SW 1271 (cell line): ENCODE data around the gene SCAF1.

Source experiments
- DNase-seq, 2 experiments: peaks; one replicate each; lab custom pipeline; 2025; lab: John Stamatoyannopoulos, UW

Gene SCAF1

DNA sequence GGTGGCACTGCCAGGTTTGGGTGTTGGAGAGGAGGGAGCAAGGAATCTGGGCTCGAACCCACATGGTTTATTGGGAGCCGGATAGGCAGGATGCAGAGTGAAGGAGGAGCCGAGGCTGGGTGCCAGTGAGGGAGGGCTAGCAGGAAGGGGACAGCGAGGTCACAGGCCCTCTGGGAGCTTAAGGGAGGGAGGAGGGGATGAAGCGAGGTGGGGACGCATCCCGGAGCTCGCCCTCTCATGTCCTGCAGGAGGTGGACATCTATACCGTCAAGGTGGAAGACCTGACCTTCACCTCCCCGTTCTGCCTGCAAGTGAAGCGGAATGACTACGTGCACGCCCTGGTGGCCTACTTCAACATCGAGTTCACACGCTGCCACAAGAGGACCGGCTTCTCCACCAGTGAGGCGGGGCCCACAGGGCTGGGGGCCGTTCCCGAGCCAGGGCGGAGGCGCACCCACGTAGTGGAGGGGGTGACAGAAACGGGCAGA lies 43.9 kb downstream of the SCAF1 start:
- no peak for DNase-seq

DNA sequence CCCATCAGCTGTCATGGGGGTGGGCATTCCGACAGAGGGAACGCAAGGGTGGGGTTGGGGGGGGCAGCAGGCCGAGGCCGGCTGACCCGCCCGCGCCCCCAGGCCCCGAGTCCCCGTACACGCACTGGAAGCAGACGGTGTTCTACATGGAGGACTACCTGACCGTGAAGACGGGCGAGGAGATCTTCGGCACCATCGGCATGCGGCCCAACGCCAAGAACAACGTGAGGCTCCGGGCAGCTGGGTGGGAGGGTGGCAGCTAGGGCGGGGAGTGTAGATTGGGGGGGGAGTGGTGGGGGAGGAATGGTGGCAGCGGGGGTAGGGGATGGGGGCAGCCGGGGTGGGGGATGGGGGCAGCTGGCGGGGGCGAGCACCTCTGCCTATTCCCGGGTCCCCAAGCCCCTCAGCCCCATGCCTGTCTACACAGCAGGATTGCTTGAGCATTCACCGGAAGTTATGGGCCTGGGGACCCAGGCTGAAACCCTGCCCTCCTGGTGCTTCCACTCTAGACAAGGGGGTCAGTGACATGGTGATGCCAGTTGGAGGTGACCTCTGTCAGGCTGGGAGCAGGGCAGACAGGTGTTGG lies 44.6 kb downstream of the SCAF1 start:
- no peak for DNase-seq

DNA sequence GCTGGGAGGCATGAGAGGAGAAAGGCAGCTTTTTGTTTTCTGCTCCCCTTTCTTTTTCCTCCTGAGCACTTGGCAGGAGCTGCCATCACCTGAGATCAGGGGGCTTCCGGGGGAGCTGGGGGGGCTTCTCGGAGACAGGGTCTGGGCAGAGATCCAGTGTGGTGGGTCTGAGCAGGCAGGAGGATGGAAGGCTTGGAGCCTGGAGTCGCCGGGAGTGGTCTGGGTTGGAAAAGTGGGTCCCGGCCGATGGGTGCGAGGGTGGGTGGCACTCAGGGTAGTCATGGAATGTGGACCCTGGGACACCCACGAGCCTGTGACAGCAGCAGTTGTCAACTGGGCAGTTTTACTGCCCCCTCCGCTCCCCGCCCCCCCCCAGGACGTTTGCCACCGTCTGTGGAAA lies 45.1 kb downstream of the SCAF1 start:
- no peak for DNase-seq

DNA sequence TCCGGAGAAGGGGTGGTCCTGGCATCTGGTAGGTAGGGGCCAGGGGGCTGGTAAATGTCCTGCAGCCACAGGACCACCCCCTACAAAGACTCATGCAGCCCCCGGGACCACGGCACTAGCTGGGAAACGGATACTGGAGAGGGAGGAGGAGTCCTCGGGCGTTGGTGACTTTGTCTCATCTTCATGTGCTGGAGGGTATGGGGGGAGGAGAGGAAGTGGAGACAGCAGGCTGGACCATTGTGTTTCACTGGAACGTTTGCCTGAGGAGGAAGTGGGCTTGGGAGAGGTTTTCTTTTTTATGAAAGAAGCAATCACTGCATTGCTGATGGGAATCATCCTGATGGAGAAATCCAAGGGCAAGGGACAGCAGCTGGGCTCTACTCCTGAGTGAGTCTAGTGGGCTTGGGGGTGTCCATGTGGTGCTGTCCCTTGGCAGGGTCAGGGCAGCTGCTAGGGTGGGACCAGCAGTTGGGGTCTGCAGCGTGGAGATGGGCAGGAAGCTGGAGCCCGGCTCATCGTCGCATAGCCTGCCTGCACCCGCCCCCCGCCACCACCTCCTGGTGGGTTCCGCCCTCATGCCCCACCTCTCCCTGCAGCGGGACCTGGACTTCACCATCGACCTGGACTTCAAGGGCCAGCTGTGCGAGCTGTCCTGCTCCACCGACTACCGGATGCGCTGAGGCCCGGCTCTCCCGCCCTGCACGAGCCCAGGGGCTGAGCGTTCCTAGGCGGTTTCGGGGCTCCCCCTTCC lies 45.7 kb downstream of the SCAF1 start:
- DNase-seq = peak in 1 of 2 experiments; percentile 12

DNA sequence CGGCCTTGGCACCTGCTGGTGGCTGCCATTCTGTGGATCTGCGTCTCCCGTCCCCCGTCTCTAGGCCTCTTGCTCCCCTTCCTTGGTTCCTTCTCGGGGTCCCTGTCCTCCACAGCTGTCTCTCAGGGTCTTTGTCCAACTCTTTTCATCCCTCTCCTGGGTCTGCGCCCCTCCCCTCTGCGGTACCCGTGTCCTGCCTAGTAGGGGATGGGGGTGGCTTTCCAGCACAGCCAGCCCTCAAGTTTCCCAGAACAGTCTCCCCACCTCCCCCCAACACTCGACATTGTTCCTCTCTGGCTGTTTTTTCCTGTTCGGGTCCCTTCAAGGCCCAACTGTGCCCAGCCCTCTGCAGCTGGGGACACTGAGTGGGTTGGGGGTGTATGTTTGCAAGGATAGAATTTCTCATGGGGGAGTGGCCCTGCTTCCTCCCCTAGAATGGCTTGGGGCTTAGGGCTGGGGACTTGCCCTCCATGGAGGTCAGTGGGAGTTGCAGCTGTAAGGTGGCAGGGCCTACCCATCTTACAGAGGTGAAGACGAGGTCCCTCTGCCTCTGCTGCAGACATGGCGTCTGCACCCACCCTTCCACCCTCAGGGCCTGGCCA lies 46.6 kb downstream of the SCAF1 start:
- no peak for DNase-seq

DNA sequence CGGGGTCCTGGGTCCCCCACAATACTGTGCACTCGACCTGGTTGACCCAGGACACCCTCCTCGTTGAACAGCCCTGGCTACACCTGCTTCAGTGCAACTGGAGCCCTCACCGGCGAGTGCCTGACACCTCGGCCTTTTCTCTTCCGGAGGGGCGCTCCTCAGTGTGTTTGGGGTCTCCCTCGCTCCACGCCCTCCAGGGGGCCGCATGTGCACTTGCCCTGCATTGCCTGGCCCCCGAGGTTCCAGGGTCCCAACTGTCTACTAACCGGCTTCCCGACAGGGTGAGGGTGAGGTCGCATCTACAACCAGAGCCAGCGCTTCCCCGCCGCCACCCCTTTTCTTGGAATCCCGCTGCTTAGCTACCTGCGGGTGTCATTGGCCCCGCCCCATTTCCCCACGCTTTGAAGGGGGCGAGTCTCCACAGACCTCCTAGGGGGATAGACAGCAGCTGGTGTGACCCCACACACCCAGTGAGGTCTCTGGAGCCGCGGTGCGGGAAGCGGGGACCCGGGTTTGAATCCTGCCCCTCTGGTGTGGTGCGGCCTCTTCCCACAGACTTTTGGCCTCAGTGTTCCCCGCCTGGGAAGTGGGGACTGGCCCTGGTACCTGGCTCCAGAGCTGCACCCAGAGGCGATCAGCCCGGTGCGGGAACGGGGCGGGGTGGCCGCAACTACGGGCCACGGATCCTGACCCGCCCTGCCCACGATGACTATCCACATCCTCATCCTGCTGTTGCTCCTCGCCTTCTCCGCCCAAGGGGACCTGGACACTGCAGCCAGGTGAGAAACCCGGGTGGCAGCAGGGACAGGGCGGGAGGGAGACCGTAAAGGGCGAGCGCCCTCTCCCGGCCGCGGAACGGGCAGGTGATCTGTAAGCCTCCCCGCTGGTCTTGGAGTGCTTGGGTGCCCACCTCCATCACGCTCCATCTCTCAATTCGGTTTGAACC lies 47.4 kb downstream of the SCAF1 start, which contains the start of gene ADM5:
ADM5 (plus strand) TSS at position 462 of the 946 bp plus-strand sequence; CDS start at position 706, 244 bp downstream.
- DNase-seq = no peak

DNA sequence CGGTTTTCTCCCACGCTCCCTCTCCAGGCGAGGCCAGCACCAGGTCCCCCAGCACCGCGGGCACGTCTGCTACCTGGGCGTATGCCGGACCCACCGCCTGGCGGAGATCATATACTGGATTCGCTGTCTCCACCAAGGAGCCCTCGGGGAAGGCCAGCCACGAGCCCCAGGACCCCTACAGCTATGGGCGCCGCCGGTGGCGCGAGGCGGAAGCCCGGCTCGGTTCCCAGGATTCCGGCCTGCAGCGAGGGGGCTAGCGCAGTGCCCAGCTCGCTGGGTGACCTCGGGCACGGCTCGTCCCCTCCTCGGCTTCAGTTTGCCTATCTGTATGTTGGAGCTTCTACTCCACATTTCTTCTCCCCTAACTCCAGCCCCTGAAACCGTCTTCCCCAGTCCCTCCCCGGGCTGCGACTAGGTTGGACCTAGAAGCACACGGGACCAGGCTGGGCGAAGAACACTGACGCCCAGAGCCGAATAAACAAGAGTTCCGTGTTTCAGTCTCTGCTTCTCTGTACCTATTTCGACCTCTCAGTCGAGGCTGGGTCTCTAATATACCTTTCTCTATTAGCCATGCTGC lies 48.2 kb downstream of the SCAF1 start:
- no peak for DNase-seq

DNA sequence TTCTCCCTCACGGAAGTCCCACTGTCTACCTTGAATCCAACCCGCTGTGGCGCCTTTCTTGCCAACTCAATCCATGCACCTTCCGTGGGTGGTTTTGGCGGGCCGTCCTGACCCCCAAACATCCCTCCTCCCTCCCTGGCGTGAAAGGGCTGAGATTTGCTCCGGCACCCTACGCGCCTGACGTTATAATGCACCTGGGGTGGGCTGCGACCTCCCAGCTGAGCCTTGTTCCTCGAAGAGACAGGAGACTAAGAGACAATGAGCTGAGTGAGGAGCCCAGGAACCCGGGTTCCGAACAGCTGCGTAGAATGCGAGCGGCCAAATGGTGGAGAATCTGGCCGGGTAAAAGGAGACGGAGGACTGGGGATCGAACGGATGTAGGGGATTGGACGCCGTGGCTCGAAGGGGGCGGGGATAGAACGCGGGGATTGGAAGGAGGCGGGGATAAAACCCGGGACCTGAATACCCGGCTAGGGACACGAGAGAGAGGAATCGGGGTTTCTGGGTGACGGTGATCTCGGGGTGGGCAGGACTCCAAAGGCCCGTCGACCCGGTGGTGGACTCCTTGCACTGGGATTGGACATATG lies 48.7 kb downstream of the SCAF1 start, which contains the start of gene CPT1C:
CPT1C (plus strand) TSS at position 461 of the 587 bp plus-strand sequence. CDS start 1,137 bp downstream, outside the sequence.
- no peak for DNase-seq

DNA sequence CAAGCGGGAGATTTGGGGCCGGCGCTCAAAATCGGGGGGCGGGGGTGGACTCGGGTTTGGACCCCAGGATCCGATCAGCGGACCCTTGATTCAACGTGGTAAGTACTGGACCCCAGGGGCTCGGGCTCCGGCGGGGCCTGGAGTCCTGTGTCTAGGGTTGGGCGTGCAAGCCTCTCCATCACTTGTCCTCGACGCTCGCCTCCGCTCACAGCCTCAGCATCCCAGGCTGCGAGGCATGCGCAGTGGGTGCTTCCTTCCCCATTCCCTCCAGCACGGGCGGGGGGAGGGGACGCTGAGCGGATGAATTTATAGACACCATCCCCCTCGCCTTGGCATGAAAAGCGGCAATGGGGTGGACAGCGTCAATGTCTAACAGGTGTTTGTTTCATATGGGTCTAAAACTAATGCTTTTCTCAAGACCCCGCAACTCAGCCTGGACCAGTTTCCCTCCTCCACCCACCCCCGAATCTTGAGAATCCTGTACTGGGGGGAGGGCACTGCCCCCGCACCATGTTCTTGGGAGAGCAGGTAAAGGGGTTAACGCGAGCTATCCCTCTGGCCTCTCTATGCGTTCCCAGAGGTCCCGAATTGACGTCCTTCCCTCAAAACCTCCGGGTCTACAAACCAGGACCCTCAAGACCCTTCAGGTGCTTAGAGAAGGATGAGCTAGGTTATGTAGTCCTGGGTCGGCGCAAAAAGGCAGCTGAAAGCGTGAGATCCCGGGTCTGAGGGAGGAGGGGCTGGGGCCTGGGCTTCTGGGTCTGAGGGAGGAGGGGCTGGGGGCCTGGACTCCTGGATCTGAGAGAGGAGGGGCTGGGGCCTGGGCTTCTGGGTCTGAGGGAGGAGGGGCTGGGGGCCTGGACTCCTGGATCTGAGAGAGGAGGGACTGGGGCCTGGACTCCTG lies 49.5 kb downstream of the SCAF1 start:
- DNase-seq = no peak

DNA sequence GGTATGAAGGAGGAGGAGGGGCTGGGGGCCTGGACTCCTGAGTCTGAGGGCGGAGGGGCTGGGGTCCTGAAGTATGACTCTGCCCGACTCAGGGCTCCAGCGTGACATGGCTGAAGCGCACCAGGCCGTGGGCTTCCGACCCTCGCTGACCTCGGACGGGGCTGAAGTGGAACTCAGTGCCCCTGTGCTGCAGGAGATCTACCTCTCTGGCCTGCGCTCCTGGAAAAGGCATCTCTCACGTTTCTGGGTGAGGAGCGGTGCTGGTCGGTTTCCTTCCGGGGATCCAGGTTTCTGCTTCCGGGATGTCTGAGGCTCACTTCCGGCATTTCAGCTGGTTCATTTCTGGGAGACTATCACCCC lies 50.1 kb downstream of the SCAF1 start:
- no peak for DNase-seq

DNA sequence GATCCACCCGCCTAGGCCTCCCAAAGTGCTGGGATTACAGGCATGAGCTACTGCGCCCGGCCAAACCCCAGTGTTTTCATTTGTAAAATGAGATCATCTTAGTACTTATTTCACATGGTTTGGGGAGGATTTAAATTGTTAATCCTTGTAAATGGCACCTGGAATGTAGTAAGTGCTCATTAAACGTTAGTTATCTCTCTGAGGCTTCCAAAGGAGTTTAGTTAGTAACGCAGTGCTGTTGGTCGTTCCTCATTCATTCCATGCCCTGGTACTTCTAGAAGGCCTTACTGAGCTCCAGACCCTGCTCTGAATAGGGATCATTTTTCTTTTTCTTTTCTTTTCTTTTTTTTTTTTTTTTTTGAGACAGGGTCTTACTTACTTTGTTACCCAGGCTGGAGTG lies 54.1 kb downstream of the SCAF1 start:
- no peak for DNase-seq

DNA sequence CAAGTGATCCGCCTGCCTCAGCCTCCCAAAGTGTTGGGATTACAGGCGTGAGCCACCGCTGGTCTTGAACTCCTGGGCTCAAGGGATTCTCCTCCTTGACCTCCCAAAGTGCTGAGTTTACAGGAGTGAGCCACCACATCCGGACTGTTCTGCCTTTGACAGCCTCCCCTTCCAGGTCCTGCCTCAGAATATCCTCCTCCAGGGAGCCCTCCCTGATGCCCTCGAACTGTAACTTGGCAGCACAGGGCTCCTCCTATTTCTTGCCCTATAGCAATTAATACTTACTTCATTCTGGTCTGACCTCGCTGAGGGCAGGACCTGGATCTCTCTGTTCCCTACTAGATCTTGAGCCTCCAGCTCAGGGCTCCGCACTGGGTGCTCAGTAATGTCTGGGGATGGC lies 54.9 kb downstream of the SCAF1 start:
- DNase-seq = no peak

DNA sequence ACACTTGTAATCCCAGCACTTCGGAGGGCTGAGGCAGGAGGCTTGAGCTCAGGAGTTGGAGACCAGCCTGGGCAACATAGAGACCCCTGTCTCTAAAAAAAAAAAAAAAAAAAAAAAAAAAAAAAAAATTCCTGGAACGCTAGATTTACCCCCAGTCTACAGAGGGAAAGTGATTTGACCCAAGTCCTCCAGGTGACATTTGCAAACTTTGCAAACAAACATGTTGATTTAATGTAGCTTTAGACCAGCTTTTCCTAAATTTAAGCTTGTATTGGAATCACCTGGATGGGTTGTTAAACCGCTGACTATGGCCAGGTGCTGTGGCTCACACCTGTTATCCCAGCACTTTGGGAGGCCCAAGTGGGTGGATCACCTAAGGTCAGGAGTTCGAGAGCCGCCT lies 57.4 kb downstream of the SCAF1 start:
- no peak for DNase-seq

DNA sequence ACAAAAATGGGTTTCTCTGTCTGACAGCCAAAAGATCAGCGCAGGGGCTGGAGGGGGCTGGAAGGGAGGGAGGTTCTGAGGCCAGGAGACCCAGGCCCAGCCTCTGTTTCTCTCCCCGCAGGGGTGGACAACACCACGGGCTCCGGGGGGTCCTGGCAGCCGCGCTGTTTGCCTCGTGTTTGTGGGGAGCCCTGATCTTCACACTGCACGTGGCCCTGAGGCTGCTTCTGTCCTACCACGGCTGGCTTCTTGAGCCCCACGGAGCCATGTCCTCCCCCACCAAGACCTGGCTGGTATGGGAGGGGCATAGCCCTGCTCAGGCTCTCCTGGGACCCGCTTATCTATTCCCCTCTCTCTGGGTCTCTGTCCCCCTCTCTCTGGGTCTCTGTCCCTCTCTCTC lies 58.6 kb downstream of the SCAF1 start:
- DNase-seq = no peak

DNA sequence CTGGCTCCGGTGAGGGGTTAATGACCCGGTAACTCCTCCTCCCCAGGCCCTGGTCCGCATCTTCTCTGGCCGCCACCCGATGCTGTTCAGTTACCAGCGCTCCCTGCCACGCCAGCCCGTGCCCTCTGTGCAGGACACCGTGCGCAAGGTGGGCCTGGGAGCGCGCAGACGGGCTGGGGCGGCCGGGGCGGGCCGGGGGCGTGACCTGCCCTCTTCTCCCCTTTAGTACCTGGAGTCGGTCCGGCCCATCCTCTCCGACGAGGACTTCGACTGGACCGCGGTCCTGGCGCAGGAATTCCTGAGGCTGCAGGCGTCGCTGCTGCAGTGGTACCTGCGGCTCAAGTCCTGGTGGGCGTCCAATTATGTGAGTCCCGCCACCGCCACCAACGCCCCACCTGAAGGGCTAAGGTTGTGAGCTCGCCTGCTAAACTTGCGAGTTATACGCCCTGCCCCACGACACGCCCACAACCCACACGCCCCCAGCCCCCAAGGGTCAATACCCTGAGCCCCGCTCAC lies 59.3 kb downstream of the SCAF1 start:
- no peak for DNase-seq

DNA sequence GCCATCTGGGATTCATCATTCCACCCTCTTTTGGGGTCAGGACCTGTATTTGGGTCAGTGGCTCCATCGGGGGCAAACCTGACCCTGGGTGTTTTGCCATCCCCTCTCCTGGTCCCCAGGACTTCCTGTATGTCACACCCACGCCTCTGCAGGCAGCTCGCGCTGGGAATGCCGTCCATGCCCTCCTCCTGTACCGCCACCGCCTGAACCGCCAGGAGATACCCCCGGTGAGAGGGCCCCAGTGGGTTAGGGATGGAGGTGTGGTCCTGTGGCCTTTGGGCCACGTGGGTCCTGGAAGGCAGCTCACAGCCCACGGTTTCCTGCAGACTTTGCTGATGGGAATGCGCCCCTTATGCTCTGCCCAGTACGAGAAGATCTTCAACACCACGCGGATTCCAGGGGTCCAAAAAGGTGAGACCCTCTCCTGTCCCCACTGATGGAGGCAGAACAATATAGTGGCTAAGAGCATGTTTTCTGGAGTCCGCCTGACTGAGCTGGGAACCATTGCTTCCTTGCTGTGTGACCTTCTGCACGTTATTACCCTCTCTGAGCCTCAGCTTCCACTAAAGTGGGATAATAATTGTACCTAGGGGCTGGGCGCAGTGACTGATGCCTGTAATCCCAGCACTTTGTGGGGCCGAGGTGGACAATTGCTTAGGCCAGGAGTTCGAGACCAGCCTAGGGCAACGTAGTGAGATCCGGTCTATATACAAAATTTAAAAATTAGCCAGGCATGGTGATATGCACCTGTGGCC lies 63.1 kb downstream of the SCAF1 start:
- DNase-seq = no peak

DNA sequence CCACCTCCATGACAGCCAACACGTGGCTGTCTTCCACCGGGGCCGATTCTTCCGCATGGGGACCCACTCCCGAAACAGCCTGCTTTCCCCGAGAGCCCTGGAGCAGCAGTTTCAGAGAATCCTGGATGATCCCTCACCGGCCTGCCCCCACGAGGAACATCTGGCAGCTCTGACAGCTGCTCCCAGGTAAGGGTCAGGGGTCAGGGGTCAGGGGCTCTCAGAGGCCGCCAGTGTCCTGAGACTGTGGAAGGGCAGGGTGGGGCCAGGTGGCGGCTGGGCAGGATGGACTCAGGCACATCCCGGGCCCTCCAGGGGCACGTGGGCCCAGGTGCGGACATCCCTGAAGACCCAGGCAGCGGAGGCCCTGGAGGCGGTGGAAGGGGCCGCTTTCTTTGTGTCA lies 63.9 kb downstream of the SCAF1 start:
- no peak for DNase-seq
